Activated CD4-positive, alpha-beta T cell treated with anti-CD3 and anti-CD28 coated beads, Interleukin-2, amount 50 U/mL, for 4 hours (primary cell): Measurements from ENCODE around the gene ABHD11.
"Not testable (repeated sequence)": the region's sequence is repeated elsewhere in the genome, so short reads cannot be mapped to it uniquely, and the experiment has no call there.

ENCODE experiments used
- DNase-seq, 2 experiments: peaks; one replicate each; pipeline ENCODE4 v3.0.0-alpha.2; 2020

The ABHD11 gene

GRCh38 chr7:73738612-73739386, at the start of gene ABHD11:
ABHD11 (minus strand) TSS chr7:73738802; CDS start chr7:73738770, 32 bp downstream.
- peak; percentile 98 to 99 for DNase-seq

- not testable (repeated sequence) for DNase-seq
Observed at GRCh38 chr7:73787786-73788048, 49.1 kb upstream of the ABHD11 start.

- DNase-seq: no peak
Observed at GRCh38 chr7:73786588-73786987, 48.0 kb upstream of the ABHD11 start.

- no peak for DNase-seq
Observed at GRCh38 chr7:73779517-73779916, 40.9 kb upstream of the ABHD11 start.

GRCh38 chr7:73778801-73779389, 40.3 kb upstream of the ABHD11 start:
- no peak for DNase-seq

- DNase-seq: no peak
Observed at GRCh38 chr7:73774923-73775322, 36.3 kb upstream of the ABHD11 start.

- no peak for DNase-seq
Observed at GRCh38 chr7:73773700-73774517, 35.3 kb upstream of the ABHD11 start.

GRCh38 chr7:73770860-73771670, 32.5 kb upstream of the ABHD11 start:
- DNase-seq: no peak

GRCh38 chr7:73770002-73770859, 31.6 kb upstream of the ABHD11 start, which contains the start of gene CLDN3:
CLDN3 (minus strand) TSS chr7:73770270; CDS start chr7:73770049, 221 bp downstream.
- DNase-seq: no peak

GRCh38 chr7:73769481-73770001, 30.9 kb upstream of the ABHD11 start:
- DNase-seq: no peak

- DNase-seq: no peak
Observed at GRCh38 chr7:73768641-73769480, 30.3 kb upstream of the ABHD11 start.

GRCh38 chr7:73766556-73767229, 28.1 kb upstream of the ABHD11 start:
- no peak for DNase-seq

GRCh38 chr7:73762659-73762999, 24.0 kb upstream of the ABHD11 start:
- DNase-seq: no peak

- DNase-seq: no peak
Observed at GRCh38 chr7:73761854-73762658, 23.5 kb upstream of the ABHD11 start.

GRCh38 chr7:73758581-73759138, 20.1 kb upstream of the ABHD11 start:
- DNase-seq: no peak

- no peak for DNase-seq
Observed at GRCh38 chr7:73749931-73750776, 11.6 kb upstream of the ABHD11 start.

- DNase-seq: no peak
Observed at GRCh38 chr7:73746378-73746777, 7.8 kb upstream of the ABHD11 start.
